Measurements from ENCODE around the gene RIPOR2.
"Not testable (repeated sequence)": the region's sequence is repeated elsewhere in the genome, so short reads cannot be mapped to it uniquely, and the experiment has no call there.

Gene RIPOR2

DNA sequence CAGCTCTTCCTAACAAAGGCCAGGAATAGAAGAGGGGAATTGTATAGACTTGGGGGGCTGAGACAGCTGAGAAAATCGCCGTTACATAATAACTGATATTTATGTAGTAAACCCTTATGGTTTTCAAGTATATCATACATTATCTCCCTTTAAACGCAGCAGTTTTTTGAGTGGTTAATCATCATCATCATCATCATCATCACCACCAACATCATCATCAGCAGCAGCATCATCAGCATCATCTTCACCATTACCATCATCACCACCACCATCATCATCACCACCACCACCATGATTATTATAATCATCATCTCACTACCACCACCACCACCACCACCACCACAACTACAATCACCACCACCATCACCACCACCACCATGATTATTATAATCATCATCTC is 9.1 kb downstream of the RIPOR2 start:
- not testable (repeated sequence) for DNase-seq (ENCODE audit: low spot score)

DNA sequence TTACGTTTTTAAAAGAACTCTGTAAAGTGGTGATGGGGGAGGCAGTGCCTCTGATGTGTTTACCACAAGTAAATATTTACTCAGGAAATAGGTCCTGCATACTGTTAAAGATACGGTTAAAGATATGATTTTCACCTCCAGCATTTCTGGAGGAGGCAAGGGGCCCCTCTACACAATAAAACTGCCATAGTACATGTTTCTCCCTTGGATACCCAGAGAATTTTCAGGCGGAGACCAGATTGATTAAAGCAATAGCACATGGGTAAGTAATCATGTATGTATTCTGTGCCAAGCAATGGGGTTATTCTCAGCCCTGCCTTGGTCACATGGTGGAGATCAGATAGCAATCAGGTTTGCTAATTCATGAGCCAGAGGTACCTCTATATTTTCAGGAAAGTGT is 9.6 kb downstream of the RIPOR2 start:
- DNase-seq (ENCODE audit: low spot score) = no peak

GRCh38 chr6:24925661-24926060 is 10.1 kb downstream of the RIPOR2 start:
- DNase-seq (ENCODE audit: low spot score) = no peak

GRCh38 chr6:24924580-24925356 is 11.0 kb downstream of the RIPOR2 start:
- no peak for DNase-seq (ENCODE audit: low spot score)

DNA sequence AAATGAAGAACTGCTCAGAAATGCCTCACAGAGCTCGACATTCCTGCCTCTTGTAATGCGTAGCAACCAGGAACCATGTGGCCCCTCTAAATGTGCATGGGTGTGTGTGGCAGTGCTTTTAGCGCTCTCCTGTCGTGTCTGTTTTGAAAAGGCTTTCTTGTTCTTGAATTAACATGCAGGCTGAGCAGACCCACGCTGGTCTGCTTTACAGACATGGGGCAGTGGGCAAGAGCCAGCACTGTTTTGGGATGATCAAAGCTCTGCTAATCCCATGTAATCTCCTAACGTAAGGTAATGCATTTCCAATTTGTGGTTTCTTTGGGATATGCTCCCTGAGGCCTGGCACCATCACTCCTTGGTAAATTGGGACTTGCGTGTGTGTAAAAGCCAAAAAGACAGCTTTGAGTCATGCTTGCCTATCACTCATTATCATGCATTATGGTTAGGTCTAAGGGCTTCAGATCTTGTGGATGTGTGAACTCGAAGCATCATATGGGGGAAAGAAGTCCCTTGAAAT is 11.8 kb downstream of the RIPOR2 start:
- DNase-seq (ENCODE audit: low spot score) = no peak

- no peak for DNase-seq (ENCODE audit: low spot score)
Measured at GRCh38 chr6:24922814-24923213, 12.9 kb downstream of the RIPOR2 start.

DNA sequence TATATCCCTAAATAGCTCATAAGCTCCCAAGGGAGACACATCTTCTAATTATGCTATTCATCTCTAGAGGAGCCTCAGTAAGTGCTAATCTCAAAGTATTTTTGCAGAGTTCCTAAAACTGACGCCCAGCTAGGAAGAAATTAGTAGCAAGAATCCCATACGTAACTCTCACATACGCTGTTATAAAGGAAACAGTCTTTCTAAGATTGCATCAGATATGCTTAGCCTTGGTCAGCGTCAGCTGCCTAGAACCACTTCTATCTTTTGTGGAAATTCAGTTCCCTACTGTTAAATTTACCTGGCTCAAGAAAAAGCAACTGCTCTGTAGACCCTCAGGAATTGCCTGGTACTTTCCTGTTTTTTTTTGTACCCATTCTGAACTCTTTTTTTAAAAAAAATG is 13.6 kb downstream of the RIPOR2 start:
- no peak for DNase-seq (ENCODE audit: low spot score)

- DNase-seq (ENCODE audit: low spot score) = no peak
Measured at GRCh38 chr6:24920136-24920535, 15.6 kb downstream of the RIPOR2 start.

- no peak for DNase-seq (ENCODE audit: low spot score)
Measured at GRCh38 chr6:24919056-24919892, 16.5 kb downstream of the RIPOR2 start.

DNA sequence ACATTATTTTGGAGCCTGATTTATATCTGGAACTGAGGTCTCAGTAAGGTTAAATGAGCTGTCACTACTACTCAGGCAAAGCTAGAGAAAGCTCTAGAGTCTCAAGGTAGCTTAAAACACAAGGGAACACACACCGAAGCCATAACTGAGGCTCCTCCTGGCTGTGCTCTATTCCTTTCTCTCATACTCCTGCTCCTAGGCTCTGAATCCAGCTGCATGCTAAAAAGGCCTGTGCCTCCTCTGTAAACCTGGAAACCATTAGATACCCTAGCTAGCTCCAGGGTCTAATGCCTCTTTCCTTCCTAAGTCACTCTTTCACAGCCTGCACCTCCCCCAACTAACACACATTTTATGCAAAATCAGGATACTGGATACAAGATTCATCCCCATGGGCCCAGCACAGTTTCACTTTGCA is 17.1 kb downstream of the RIPOR2 start:
- no peak for DNase-seq (ENCODE audit: low spot score)

DNA sequence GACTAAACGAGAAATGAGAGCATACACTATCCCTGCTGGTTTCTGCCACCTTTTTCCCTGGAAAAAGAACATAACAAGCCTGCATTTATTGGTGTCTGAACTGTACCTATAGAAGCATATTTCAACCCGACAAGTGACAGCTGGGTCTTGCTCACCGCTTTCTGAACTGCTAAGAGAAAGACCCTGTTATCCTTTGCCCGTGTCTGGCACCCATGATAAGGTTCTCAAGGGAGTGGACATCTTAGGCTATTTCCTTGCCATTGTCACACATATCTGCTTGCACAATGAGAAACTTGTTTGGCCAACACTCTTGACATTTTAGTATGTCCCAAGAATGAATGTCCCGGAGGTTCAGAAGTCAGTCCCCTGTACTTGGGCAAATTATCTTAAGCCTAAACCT is 19.3 kb downstream of the RIPOR2 start:
- no peak for DNase-seq (ENCODE audit: low spot score)

- DNase-seq (ENCODE audit: low spot score) = no peak
Measured at GRCh38 chr6:24915641-24916040, 20.1 kb downstream of the RIPOR2 start.

DNA sequence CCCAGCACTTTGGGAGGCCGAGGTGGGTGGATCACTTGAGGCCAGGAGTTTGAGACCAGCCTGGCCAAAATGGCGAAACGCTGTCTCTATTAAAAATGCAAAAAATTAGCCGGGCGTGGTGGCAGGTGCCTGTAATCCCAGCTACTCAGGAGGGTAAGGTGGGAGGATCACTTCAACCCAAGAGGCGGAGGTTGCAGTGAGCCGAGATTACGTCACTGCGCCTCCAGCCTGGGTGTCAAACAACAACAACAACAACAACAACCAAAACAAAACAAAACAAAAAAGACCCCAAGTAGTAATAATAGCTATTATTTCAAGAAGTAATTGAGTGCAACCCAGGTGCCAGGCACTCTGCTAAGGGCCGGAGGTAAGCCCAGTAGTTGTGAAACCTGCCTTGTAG is 21.7 kb downstream of the RIPOR2 start:
- DNase-seq (ENCODE audit: low spot score) = not testable (repeated sequence)

DNA sequence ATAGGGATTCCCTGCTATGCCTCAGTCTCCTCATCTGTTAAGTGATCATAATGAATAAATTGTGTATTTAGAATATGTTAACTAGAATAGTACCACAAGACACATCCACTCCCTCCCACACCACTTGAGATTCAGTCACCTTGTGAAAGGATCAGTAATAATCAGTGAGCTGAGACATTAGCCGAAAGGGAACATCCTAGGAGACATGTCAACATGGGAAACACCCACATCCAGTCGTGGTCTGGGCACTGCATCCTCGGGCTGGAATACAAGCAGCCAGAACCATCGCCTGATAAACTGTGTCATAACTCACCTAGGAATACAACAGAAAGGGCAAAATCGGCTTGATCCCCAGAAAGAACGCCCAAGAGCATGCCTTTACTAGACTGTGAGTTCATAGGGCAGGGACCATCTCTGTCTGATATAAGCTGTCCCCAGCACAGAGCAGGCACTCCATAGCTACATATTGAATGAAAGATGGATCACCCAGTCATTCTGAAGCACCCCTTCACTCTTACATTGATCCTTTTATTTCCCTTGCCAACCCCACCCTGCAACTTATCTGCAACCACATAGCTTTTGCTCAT is 23.9 kb downstream of the RIPOR2 start:
- no peak for DNase-seq (ENCODE audit: low spot score)

DNA sequence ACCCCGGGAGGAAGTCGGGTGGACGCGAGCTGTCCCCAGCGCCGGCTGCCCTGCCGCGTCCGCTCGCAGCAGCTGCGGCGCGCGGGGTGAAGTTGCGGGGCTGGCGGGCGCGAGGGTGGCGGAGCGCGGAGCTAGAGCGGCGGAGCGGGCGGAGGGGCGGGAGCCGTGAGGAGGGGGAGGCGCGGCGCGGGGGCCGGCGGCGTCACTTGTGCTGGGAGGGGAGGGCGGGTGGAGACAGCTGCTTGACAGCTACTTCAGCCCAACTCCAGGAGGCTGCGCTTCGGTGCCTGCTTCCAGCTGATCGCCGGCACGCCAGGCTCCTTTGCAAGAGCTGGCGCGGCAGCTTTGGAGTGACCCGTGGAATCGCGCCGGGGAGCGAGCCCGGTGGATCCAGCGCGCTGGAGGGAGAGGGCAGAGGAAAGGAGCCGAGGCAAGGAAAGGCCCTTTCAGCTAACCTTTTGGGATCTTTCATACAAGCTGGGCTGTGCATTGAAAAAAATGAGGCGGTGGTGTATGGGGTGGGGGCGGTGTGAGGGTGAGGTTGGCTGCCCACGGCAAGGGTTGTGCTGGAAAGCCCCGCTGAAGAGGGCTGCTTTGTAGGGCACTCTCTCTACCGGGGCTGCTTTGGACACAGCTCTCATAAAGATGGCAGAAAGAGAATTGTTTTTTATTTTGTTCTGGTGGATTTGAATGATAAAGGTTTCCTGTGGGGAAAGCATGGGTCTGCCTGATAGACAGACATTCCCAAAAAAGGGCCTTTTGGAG is 24.6 kb downstream of the RIPOR2 start:
- DNase-seq (ENCODE audit: low spot score) = no peak

DNA sequence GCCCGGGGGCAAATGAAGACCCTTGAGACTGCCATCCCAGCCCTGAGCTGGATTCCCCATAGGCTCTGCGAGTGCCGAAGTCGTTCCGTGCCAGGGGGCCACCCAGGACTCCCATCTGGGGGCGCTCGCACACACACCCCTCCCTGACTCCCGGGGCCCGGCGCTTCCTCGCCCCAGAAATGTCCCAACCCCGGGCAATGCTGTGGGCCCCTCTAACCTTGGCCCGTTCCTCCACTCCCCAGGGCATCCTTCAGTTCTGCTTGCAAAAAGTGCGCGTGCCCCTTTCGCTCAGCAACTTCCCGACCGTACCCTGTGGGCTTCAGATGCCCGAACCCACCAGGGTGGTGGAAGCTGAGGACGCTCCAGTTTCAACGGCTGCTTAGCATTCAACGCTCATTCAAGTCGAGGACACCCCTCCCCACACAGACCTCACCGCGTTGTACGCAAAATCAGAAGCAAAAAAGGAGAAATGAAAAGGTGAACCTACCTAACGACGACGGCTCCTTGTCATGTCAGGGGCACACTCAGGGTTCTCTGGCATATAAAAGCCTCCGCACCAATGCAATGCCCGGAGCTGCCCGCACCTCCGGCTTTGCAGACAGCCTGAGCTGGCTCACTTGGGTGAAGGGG is 25.3 kb downstream of the RIPOR2 start:
- no peak for DNase-seq (ENCODE audit: low spot score)

GRCh38 chr6:24909241-24910216 is 26.2 kb downstream of the RIPOR2 start:
- DNase-seq (ENCODE audit: low spot score) = no peak

- no peak for DNase-seq (ENCODE audit: low spot score)
Measured at GRCh38 chr6:24908650-24909035, 27.1 kb downstream of the RIPOR2 start.

- DNase-seq (ENCODE audit: low spot score) = no peak
Measured at GRCh38 chr6:24907919-24908649, 27.7 kb downstream of the RIPOR2 start.

- no peak for DNase-seq (ENCODE audit: low spot score)
Measured at GRCh38 chr6:24906314-24906713, 29.4 kb downstream of the RIPOR2 start.

Data from RKO (cell line).